Measurements from ENCODE around the gene KIFC3.

The KIFC3 gene

DNA sequence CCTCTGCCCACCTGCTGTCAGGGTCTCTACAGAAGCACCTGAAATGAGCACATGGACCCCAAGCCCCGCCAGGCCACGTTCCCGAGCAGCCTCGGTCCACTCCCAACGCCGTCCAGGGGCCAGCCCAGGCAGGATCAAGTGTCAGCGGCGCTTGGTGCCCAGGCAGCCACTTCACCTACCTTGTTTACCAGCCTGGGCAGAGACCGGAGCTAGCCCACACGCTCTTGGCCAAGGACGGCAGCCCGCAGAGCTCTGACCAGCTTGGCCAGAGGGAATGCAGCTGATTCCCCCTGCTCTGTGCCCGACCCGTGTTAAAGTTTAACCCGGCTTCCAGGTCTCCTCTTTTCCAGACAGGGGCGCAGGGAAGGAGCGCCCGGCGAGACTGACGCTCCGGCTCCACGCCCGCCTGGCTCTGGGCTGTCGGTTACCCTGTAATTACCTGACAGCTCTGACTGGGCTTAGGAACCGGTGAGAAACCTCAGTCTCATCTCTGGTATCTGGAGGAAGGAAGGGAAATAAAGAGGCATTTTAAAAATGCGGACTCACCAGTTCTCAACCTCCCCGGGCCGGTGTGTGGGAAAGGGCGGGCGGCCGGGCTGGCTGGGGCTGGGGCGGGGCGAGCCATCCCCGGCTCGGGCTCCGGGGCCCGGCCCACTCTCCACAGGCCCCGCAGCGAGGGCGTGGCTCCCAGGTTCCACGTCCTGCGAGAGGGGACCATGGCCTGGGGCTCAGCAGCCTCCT is 4.6 kb downstream of the KIFC3 start:
- Histone ChIP-seq H3K4me3 (ENCODE audit: low read depth, low read length) (no peak overlapping the region), H3K27ac (ENCODE audit: extremely low read depth, low read depth, low read length) (no peak overlapping the region), H3K4me1 (ENCODE audit: control insufficient read depth, insufficient read depth, low read length) (peaks cover 3% of the 10 kb centered on the region; the same call in 1 of the 2 replicates), H3K36me3 (ENCODE audit: control insufficient read depth in 2 of 2, insufficient read depth in 1 of 2, low read length in 2 of 2) (peaks cover 0 to 9% of the 10 kb centered on the region in 2 experiments; a peak in 2 of 3 replicates), H3K9me3 (ENCODE audit: control insufficient read depth, insufficient read depth, low read depth, low read length) (no peaks in the 10 kb centered on the region)
- TF ChIP-seq ZNF629 (tag by site-specific recombination; IDR thresholded peaks at IDR 0.05) (no peak), REPIN1 (tag by site-specific recombination; IDR thresholded peaks at IDR 0.05; ENCODE audit: low read depth) (no peak), ZNF112 (tag by site-specific recombination; IDR thresholded peaks at IDR 0.05) (no peak), ZBTB1 (tag by site-specific recombination; IDR thresholded peaks at IDR 0.05) (no peak), KLF9 (tag by site-specific recombination; IDR thresholded peaks at IDR 0.05; ENCODE audit: low read depth) (no peak), ZNF223 (tag by site-specific recombination; IDR thresholded peaks at IDR 0.05) (no peak), PRDM1 (tag by site-specific recombination; IDR thresholded peaks at IDR 0.05) (no peak), ZNF2 (tag by site-specific recombination; IDR thresholded peaks at IDR 0.05) (no peak), ZNF561 (tag by site-specific recombination; IDR thresholded peaks at IDR 0.05; ENCODE audit: borderline replicate concordance) (no peak), ZNF549 (tag by site-specific recombination; IDR thresholded peaks at IDR 0.05) (no peak), ZNF202 (tag by site-specific recombination; IDR thresholded peaks at IDR 0.05; ENCODE audit: borderline replicate concordance) (no peak), ZNF23 (tag by site-specific recombination; IDR thresholded peaks at IDR 0.05; ENCODE audit: borderline replicate concordance) (no peak), ZNF132 (tag by site-specific recombination; IDR thresholded peaks at IDR 0.05; ENCODE audit: borderline replicate concordance) (no peak)
- TF ChIP-seq, protein P1, sequence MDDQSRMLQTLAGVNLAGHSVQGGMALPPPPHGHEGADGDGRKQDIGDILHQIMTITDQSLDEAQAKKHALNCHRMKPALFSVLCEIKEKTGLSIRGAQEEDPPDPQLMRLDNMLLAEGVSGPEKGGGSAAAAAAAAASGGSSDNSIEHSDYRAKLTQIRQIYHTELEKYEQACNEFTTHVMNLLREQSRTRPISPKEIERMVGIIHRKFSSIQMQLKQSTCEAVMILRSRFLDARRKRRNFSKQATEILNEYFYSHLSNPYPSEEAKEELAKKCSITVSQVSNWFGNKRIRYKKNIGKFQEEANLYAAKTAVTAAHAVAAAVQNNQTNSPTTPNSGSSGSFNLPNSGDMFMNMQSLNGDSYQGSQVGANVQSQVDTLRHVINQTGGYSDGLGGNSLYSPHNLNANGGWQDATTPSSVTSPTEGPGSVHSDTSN (CRISPR knock-in tag; IDR thresholded peaks at IDR 0.05) = no peak
- TF ChIP-seq, protein P2, sequence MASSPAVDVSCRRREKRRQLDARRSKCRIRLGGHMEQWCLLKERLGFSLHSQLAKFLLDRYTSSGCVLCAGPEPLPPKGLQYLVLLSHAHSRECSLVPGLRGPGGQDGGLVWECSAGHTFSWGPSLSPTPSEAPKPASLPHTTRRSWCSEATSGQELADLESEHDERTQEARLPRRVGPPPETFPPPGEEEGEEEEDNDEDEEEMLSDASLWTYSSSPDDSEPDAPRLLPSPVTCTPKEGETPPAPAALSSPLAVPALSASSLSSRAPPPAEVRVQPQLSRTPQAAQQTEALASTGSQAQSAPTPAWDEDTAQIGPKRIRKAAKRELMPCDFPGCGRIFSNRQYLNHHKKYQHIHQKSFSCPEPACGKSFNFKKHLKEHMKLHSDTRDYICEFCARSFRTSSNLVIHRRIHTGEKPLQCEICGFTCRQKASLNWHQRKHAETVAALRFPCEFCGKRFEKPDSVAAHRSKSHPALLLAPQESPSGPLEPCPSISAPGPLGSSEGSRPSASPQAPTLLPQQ (tag by site-specific recombination; IDR thresholded peaks at IDR 0.05) = no peak
- TF ChIP-seq, protein P3, sequence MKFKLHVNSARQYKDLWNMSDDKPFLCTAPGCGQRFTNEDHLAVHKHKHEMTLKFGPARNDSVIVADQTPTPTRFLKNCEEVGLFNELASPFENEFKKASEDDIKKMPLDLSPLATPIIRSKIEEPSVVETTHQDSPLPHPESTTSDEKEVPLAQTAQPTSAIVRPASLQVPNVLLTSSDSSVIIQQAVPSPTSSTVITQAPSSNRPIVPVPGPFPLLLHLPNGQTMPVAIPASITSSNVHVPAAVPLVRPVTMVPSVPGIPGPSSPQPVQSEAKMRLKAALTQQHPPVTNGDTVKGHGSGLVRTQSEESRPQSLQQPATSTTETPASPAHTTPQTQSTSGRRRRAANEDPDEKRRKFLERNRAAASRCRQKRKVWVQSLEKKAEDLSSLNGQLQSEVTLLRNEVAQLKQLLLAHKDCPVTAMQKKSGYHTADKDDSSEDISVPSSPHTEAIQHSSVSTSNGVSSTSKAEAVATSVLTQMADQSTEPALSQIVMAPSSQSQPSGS (tag by site-specific recombination; IDR thresholded peaks at IDR 0.05; ENCODE audit: low read depth) = no peak
- POLR2A ChIA-PET = interaction anchor here (1.6 kb wide), 1 partner anchor 62 kb away, joined by 3 read pairs; the partner anchor contains the start of gene KATNB1
- CTCF ChIA-PET = interaction anchor here (0.7 kb wide), 1 partner anchor 40 kb away, joined by 3 read pairs; no protein-coding TSS in a partner anchor

DNA sequence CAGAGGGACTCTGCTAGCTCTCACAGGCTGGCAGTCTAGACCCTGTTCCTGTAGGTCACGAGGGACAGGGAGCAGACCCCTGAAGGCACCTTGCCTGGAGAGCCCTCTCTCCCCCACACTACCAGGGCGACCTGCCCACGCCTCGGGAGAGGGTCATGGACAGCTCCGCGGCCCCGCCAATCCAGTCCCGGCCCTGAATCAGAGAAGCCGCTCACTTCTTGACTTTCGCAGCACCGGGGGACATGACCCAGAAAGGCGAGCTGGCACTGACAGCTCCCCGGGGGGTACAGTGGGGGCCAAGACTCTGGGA is 5.1 kb downstream of the KIFC3 start:
- Histone ChIP-seq H3K4me3 (ENCODE audit: low read depth, low read length) (no peak overlapping the region), H3K27ac (ENCODE audit: extremely low read depth, low read depth, low read length) (no peak overlapping the region), H3K4me1 (ENCODE audit: control insufficient read depth, insufficient read depth, low read length) (peaks cover 3% of the 10 kb centered on the region; the same call in 1 of the 2 replicates), H3K9me3 (ENCODE audit: control insufficient read depth, insufficient read depth, low read depth, low read length) (no peaks in the 10 kb centered on the region), H3K36me3 (ENCODE audit: control insufficient read depth in 2 of 2, insufficient read depth in 1 of 2, low read length in 2 of 2) (peaks cover 0 to 9% of the 10 kb centered on the region in 2 experiments; a peak in 2 of 3 replicates)
- ChIA-PET CTCF (no interaction called here), POLR2A (interaction anchor here (1.6 kb wide), 1 partner anchor 62 kb away, joined by 3 read pairs; the partner anchor contains the start of gene KATNB1)
- TF ChIP-seq, protein P4, sequence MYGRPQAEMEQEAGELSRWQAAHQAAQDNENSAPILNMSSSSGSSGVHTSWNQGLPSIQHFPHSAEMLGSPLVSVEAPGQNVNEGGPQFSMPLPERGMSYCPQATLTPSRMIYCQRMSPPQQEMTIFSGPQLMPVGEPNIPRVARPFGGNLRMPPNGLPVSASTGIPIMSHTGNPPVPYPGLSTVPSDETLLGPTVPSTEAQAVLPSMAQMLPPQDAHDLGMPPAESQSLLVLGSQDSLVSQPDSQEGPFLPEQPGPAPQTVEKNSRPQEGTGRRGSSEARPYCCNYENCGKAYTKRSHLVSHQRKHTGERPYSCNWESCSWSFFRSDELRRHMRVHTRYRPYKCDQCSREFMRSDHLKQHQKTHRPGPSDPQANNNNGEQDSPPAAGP (tag by site-specific recombination; IDR thresholded peaks at IDR 0.05) = no peak
- no peak for TF ChIP-seq ZNF529 (tag by site-specific recombination; IDR thresholded peaks at IDR 0.05; ENCODE audit: insufficient replicate concordance)
- TF ChIP-seq OVOL3 (tag by site-specific recombination; IDR thresholded peaks at IDR 0.05) = no peak
- TF ChIP-seq ZNF560 (tag by site-specific recombination; IDR thresholded peaks at IDR 0.05; ENCODE audit: borderline replicate concordance) = no peak
- no peak for TF ChIP-seq ZNF621 (tag by site-specific recombination; IDR thresholded peaks at IDR 0.05)
- TF ChIP-seq, protein P5, sequence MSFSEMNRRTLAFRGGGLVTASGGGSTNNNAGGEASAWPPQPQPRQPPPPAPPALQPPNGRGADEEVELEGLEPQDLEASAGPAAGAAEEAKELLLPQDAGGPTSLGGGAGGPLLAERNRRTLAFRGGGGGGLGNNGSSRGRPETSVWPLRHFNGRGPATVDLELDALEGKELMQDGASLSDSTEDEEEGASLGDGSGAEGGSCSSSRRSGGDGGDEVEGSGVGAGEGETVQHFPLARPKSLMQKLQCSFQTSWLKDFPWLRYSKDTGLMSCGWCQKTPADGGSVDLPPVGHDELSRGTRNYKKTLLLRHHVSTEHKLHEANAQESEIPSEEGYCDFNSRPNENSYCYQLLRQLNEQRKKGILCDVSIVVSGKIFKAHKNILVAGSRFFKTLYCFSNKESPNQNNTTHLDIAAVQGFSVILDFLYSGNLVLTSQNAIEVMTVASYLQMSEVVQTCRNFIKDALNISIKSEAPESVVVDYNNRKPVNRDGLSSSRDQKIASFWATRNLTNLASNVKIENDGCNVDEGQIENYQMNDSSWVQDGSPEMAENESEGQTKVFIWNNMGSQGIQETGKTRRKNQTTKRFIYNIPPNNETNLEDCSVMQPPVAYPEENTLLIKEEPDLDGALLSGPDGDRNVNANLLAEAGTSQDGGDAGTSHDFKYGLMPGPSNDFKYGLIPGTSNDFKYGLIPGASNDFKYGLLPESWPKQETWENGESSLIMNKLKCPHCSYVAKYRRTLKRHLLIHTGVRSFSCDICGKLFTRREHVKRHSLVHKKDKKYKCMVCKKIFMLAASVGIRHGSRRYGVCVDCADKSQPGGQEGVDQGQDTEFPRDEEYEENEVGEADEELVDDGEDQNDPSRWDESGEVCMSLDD (tag by site-specific recombination; IDR thresholded peaks at IDR 0.05) = no peak
- TF ChIP-seq, protein P6, sequence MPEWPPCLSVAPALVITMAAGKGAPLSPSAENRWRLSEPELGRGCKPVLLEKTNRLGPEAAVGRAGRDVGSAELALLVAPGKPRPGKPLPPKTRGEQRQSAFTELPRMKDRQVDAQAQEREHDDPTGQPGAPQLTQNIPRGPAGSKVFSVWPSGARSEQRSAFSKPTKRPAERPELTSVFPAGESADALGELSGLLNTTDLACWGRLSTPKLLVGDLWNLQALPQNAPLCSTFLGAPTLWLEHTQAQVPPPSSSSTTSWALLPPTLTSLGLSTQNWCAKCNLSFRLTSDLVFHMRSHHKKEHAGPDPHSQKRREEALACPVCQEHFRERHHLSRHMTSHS (tag by site-specific recombination; IDR thresholded peaks at IDR 0.05) = no peak
- no peak for TF ChIP-seq ZNF530 (tag by site-specific recombination; IDR thresholded peaks at IDR 0.05; ENCODE audit: low read depth)
- TF ChIP-seq ZIC2 (tag by site-specific recombination; IDR thresholded peaks at IDR 0.05) = no peak
